ENCODE data around the gene TMC1. TPM values are rescaled to one million over a fixed set of nuclear protein-coding genes. Genes with fewer than 3 reads are reported as not detected.

TMC1 gene
- 2.2 and 3.2 TPM in 2 replicates for total RNA-seq

DNA sequence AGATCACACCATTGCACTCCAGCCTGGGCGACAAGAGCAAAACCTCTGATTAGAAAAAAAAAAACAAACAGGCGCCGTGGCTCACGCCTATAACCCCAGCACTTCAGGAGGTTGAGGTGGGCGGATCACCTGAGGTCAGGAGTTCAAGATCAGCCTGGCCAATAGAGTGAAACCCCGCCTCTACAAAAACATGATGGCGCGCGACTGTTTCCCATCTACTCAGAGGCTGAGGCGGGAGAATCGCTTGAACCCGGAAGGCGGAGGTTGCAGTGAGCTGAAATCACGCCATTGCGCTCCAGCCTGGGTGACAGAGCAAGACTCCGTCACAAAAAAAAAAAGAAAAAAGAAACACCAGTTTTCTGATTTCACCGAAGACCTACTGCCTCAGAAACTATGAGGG lies at the start of gene TMC1:
Gene TMC1, plus strand, starts transcription at position 193 of the 400 bp plus-strand sequence. CDS start 127,041 bp downstream, outside the sequence.

Other genes with a start within 250 kb of the TMC1 start
- 146 and 190 TPM in 2 replicates for gene ZFAND5, start 156.4 kb upstream of the TMC1 start, total RNA-seq